Fibroblast of the conjunctiva (primary cell): ENCODE measurements around the gene ARHGAP42.

Source experiments
- DNase-seq: peaks from one replicate; pipeline ENCODE4 v3.0.0-alpha.2; 2010; ENCODE audit warnings: low read depth

Gene ARHGAP42

DNA sequence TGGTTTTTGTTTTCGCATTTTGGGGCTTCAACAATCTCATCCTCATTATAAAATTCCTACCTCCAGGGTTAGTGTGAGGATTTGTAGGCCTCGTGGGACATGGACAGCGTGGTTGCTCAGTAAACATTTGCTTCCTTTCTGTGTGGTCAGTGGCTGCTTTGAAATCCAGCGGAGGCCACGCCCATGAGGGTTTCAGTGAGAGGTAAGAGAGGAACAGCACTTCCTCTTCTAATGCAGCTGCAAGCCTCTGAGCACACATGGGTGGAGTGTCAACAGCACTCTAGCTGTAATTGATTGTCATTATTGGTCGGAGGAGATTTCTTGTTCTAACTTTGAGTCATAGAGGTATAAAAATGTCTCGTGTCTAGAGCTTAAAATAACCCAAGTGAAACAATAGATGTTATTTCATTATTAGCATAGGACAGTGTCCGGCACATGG lies 6.0 kb upstream of the ARHGAP42 start:
- DNase-seq, result no peak

DNA sequence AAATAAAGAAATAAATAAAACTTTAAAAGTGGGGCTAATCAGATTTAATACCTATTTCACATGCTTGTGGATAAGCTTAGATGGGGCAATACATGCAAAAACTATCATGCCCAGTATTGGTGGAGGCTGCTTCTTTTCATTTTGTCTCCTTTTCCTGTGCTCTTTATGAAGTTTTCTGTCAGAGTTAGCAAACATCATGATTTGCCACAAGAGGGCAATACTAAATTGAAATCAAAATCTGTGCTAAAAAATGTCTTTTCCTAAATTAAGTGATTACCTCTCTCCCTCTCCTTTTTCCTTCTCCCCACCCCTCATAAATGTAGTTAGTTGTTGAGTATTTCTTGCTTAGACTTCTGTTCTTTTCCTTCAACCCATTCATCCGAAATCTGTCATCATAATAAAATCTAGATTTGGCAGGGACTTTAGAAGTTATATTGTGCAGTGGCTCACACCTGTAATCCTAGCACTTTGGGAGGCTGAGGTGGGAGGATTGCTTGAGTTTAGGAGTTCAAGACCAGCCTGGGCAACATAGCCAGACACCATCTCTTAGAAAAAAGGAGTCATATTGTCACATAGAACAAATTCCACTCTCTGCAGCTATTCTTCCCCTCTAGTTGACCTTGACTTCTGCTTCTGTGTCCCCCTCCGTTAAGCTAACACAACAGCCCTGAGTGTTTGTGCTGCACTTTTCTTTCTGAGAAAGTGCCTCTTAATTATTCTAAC lies 4.7 kb upstream of the ARHGAP42 start:
- peak; percentile 17 for DNase-seq

DNA sequence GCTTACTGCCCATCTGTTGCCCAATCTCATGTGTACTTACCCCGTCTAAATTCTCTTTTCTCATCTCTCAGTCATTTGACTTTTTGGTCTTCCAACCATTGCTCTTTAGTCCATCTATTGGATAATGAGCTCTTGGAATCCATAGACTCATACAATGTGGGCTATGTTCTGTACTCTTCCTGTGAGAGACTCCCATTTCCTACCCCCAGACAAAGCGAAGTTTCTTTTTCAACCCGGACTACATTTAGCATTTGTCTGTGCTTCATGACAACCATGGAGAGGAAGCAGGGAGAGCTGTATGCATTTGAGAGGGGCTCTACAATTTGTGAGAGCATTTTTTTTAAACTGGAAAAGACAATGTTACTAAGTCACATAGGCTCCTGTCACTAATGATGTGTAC lies 4.0 kb upstream of the ARHGAP42 start:
- no peak for DNase-seq

DNA sequence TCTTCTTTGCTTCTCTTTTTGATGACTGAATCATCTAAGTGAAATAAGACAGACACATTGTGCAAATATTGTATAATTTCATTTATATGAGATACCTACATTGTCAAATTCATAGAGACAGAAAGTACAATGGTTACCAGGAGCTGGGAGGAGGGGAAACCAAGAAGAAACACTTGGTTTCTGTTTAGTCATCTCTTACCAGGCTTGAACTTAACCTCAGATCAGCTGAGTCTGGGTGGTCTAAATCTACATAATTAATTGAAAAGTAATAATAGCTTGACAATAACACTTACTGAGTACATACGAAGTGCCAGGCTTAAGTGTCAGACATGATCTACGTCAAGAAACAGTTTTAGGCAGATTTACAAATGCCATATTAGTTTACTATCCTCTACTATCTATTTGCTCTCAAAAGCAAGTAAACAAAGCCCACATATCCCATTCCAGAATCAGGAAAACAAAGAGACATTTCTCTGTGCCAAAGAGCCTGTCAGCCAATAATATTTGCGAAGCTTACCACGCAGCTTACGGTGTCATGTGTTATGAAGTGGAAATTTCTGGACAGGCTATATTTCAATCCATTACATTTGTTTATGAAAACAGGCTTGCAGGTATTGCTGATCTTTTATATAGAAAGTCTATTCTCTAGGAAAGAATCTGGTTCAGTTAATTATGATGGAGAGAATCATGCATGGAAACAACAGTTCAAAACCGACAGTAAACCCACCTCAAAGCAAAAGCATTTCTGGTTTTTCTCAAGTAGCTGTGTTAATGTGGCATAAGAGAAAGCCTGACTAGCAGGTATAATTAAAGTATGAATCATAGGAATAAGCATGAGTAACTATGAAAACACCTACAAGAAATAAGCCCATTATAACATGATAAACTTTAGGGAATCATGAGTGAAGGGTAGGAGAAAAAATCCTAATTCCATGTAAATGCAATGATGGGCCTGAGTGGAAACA lies 2.7 kb upstream of the ARHGAP42 start:
- DNase-seq, result no peak

DNA sequence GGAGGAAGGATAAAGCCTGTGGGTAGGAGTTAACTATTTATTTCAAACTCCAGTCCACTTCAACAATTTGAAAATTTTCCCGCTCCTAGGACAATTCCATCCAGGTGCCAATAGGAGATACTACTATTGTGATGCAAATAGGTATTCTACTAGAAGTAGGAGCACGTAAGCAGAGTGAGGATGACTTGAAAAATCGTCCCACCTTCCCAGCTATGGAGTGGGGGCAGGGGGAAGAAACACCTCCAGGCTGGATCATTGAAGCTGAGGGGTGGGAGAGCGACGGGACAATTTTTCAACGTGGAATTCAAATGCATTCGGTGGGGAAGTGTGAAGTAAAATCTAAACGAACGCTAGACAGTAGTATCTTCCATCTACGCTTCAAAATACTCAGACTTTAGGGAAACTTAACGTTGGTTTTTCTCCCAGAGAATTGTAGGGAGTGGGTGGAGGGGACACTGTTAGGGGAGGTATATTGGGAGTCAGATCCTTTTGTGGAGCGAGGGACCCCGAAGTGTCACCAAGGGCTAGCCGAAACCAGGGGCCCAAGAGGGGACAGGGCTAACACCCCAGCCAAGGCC lies 523 bp upstream of the ARHGAP42 start:
- DNase-seq, result no peak

DNA sequence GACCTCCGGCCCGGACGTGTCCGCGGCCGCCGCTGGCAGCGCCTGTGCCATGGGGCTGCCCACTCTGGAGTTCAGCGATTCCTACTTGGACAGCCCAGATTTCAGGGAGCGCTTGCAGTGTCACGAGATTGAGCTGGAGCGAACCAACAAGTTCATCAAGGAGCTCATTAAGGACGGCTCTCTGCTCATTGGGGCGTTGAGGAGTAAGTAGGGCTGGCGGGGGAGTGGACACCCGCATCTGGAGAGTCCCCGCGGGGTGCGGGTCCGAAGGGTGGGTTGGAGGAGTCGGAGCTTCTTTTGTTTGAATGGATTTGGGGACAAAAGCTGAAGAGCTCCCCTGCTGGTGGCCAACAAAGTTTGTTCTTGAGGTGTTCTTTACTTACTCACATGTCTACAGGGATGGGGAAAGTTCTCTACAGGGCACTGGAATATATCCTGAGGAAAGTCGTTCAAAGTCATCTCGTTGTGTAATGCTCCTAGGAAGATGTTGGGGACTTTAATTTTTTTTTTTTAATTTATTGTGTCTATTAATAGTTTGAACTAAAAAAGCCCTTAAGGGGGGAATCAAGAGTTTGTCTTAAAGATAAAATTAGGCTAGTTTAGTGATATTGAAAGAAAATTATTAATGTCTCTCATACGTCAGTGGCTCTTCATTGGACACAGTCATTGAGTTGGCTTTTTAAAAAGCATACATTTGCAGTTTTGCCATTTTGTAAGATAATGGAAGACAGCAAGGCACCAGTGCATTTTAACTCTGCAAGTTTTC lies 725 bp downstream of the ARHGAP42 start:
- DNase-seq, result peak; percentile 74

DNA sequence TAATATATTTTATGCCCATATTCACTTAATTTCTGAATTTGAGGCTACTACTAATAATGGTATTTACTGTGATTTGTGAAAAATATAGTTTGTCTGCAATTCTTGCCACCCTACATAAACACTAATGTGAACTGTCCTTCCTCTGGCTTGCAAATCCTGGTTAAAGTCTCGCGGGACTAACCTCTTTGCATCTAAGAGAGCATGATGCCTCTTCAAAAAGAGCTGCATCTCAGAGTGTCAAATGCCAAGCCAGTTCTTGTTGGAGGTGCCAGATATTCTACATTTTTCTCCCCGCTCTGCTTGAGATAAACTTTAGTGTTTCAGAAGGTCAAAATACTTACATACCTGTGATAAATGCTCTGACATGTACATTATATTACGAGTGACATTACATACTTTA lies 2.1 kb downstream of the ARHGAP42 start:
- DNase-seq, result no peak

DNA sequence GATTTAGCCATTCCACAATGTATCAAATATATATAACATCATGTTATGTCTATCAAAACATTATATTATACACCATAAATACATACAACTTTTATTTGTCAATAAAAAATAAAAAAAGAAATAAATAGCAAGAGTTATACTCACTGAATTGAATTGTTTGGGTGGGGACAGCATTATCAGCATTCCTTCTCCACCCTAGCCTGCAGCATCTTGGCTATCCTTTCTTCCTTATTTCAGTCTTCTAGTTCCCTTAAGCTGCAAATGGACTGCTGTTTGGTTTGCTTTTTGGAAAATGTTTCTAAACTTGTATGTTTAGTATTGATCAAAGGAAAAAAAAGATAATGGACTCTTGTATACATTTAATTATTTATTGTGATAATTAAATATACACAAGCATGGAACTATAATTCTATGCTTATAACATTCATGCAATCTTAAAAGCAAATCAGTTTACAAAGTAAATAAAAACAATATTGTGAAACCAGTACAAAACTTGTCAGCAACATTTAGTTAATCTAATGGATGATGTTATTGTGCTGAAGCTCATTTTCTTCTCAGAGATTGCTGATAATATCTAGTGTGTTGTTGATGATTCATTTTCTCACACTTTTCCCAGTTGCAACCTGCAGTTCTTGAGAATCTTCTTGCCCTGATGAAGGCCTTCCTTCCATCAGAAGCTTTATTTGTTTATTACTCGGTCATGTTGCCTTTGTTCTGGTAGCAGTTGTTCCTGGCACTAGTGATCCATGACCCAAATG lies 5.0 kb downstream of the ARHGAP42 start:
- no peak for DNase-seq

DNA sequence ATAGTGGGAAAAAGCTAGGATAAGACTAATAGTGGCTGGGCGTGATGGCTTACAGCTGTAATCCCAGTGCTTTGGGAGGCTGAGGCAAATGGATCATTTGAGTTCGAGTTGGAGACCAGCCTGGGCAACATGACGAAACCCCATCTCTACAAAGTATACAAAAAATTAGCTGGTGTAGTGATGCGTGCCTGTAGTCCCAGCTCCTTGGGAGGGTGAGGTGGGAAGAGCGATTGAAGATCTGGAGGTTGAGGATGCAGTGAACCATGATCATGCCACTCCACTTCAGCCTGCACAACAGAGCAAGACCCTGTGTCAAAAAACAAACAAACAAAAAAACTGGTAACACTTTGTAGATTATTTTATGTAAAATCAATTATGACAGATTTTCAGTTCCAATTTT lies 8.8 kb downstream of the ARHGAP42 start:
- DNase-seq, result no peak

DNA sequence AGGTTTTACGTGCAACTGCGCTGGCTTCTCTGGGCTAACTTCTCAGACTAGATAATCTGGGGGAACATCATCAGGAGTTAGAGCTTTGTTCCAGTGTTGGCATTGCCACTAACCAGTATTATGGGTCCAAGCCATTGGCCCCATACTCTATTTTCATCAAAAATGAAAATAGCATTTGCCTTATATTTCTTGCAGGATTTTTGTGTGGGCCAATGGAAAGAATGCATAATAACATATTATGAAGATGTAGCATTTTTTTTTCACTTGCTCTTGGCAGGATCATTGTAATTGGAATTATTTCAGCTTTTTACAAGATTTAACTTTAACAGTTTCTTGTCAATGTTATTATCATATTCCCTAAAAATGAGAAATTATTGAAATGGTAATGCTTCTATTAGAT lies 16.1 kb downstream of the ARHGAP42 start:
- DNase-seq, result no peak

DNA sequence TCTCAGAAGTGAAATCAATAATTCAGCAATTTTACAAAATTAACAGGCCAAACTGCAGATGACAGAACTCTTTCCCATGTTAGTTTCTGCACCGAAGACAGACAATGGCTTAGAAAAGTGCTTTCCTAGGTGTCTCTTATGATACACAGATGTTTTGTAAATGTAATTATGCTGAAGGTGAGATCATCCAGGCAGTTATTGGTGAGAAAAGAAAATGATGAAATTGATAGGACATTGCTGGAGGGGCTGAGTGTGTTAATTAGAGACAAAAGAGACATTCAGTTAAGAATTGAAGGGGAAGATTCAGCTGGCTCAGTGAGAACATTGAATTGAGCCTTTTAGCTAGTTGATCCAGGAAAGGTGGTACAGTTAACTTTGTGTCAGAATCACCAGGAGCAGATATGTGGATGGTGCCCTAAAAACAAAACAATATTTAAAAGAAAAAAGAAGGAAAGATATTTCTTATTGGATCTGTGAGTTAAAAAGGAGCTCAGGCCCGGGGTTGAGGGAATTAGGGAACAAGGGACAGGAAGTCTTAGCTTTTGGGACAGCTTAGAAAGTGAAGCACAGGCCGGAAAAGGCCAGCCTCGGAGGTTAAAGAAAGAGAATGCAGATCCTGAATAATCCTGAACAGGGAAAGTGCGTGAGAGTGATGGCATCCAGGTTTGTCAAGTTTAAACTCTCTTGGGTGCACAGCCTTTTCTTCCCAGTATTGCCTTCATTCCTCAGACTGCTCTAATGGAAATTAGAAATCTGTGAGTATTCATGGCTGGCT lies 16.9 kb downstream of the ARHGAP42 start:
- DNase-seq, result no peak

DNA sequence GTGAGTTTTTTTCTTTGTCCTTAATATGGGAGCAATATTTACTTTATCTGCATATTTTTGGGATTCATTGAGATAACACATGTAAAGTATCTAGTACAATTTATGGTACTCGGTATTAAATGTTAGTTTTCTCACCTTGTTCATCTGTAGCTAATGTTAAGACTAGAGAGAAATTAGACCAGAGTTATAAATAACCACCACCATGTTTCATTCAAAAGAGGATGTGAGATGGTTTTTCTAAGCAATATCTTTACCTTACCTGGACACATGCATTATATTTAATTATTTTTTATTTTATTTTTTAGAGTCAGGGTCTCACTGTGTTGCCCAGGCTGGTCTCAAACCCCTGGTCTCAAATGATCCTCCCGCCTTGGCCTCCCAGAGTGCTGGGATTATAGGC lies 18.4 kb downstream of the ARHGAP42 start:
- DNase-seq, result no peak

DNA sequence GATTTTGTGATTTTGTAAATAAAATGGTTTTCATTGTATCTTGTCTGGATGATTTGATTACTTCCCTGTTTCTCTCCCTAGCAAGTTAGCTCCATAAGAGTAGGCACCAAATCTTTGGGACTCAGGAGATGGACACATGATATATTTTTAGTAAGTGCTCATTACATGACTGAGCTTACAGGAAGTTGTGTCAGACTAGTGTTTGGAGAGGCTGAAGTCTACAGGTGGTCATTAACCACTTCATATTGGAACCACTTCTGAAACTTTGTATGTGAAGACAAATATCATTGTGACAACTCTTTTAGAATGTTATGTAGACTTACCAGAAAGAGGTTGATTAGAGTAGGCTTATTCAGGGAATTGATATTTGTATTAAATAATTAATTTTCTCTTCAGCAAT lies 19.1 kb downstream of the ARHGAP42 start:
- no peak for DNase-seq

DNA sequence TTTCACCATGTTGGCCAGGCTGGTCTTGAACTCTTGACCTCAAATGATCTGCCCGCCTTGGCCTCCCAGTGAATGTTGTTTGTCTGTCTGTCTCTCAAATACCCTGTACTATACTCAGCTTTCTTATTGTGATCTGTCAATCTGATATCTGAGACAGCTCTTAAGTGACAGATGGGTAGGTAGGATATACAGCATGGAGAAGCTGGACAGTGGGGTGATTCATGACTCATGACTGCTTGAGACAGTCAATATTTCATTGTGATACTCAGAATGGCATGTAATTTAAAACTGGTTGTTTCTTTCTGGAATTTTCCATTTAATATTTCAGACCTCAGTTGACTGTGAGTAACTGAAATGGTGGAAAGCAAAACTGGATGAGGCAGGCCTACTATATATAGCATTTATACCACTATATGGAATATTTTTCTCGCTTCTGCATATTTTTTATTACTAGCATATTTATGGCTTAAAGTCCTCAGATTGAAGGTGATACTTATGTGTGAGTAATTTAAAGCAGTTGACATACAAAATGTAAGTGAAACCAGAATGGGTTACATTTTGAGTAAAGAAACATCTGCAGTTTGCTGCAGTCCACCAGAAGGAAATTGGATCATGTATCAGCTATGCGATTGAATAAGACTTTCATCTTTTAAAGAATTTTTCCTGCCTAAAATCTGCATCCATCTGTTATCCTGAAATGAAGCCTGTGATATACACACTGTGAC lies 22.3 kb downstream of the ARHGAP42 start:
- DNase-seq, result no peak

DNA sequence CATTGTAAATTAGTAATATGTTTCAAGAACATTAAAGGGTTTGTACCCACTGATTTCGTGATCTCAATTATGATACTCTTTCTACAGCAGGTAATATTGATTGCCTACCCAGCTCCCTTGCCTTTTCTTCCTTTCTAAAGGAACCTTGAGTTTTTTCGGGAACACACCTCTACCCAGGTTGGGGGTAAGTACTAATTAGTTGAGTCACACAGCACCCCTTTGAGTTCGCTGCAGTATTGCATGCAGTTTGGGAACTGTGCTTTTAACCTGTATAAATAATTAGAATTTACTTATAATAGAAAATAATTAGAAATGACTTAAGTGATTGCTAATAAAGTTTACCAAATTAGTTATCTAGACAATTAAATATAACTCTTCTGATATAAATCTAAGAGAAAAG lies 24.9 kb downstream of the ARHGAP42 start:
- no peak for DNase-seq

DNA sequence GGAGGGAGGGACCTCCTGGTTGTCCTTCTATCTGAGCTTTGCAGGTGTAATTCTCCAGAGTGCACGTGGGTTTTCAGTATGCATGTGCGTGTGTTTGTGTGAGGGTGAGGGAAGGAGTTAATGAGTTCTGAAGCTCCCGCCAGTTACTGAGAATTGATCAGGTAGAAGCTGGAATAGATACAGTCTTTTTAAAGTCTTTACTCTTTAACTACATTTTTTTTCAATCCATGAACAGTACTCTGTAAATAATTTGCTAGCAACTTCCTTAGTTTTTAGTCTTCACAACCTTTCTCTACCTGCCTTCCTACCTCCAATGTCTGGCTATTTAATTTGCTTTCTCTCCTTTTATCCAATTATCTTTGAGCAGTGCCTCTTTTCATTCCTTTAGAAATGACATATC lies 25.5 kb downstream of the ARHGAP42 start:
- no peak for DNase-seq

DNA sequence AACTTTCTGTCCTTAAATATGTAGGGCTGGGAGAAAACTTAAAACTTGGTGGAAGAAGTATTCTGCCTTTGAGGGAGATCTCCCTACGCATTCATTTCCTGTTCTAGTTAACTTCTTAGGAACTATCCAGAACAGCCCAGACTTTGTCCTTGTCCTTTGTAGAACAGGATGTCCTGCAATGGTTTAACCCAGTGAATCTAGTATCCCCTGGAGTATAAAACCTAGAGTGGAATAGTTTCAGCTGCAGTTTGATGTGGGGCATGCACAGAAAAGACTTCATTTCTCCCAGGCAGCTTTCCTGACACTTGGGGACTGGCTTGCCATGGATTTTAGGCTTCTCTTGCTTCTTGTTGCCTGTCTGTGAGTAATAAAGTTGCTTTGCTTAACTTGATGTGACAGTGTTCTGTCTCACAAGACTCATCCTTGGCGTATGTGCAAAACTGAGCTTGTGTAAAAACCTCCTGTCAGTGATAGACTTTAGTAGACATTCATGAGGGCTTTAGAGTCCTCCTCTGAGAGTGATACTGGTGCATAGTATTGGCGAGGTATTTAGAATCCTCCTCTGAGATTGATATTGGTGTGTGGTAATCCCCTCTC lies 28.2 kb downstream of the ARHGAP42 start:
- DNase-seq, result no peak

DNA sequence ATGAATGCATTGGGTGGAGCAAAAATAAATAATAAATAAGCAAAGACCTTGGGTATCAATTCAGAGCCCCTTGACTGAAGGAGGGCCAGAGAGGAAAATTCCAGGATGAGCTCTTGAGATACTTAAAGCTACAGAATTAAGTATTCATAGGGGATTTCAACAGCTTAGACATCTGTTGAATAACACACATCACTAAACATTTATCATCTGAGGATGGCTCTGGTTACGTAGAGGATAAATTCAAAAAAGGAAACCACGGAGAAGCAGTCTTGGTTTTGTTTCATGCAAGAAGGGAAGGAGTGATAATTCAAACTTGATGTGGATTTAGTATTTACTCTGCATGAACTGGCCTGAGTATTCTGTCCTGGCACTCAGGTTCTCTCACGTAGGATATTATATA lies 29.8 kb downstream of the ARHGAP42 start:
- DNase-seq, result no peak

DNA sequence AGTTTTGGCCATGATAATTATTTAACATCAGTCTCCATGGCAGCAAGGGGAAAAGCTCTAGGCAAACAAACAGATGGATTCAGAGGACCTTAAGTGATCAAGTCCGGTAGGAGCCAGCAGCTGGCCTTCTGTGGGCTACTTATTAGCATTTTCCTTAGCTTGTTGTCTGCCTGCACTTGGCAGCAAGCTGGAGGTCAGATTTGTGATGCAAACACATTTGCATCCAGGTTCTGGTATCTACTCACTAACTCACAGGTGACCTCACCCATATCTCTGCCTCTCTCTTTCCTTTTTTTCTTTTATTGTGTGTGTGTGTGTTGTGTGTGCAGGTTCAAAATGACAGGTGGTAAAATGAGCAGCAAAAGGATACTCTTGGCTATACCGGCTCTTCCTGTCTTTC lies 32.3 kb downstream of the ARHGAP42 start:
- peak; percentile 40 for DNase-seq

DNA sequence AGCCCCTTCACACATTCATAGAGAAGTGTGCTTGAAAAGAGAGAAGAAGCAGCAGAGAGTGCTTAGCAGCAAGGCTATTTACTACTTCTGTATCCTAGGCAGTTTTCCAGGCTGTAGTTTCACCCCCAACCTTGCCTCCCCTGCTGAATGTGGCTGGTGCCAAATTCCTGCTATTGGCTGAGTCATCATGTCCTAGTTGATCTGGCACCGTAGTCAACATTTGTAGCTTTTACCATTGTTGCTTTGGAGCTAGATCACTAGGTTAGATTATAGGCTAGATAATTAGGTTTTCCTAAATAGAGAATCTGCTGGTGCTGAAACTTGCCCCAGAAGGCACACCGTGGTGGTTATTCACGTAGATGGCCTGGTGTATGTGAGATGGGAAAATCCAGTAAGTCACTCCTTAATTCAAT lies 32.7 kb downstream of the ARHGAP42 start:
- DNase-seq, result peak; percentile 92
